GM21367 (cell line): ENCODE data around the gene BCL2.
A peak's percentile ranks its signal among the peaks of the same experiment; 100 is the strongest.

Source experiments
- ATAC-seq: cut with Tn5 transposase; IDR thresholded peaks from one replicate; pipeline ENCODE4 v1.9.1; 2021; ENCODE audit not compliant: unreplicated experiment

BCL2 gene

GRCh38 chr18:63126134-63127069 lies 193.2 kb downstream of the BCL2 start:
- no peak for ATAC-seq

- no peak for ATAC-seq
Measured at GRCh38 chr18:63120620-63121019, 198.9 kb downstream of the BCL2 start.

GRCh38 chr18:63119647-63120046 lies 199.9 kb downstream of the BCL2 start:
- ATAC-seq: no peak

GRCh38 chr18:63113899-63114565 lies 205.5 kb downstream of the BCL2 start:
- ATAC-seq: no peak

GRCh38 chr18:63112706-63113105 lies 206.9 kb downstream of the BCL2 start:
- ATAC-seq: no peak

- peak; percentile 46 for ATAC-seq
Measured at GRCh38 chr18:63111671-63112402, 207.7 kb downstream of the BCL2 start.

- ATAC-seq: no peak
Measured at GRCh38 chr18:63109802-63110201, 209.8 kb downstream of the BCL2 start.

GRCh38 chr18:63109022-63109421 lies 210.5 kb downstream of the BCL2 start:
- ATAC-seq: no peak

GRCh38 chr18:63107931-63108330 lies 211.6 kb downstream of the BCL2 start:
- ATAC-seq: no peak

- ATAC-seq: no peak
Measured at GRCh38 chr18:63107171-63107845, 212.3 kb downstream of the BCL2 start.

- ATAC-seq: peak; percentile 20
Measured at GRCh38 chr18:63106727-63107126, 212.8 kb downstream of the BCL2 start.

GRCh38 chr18:63105636-63106316 lies 213.8 kb downstream of the BCL2 start:
- peak; percentile 65 for ATAC-seq

- ATAC-seq: no peak
Measured at GRCh38 chr18:63104868-63105267, 214.7 kb downstream of the BCL2 start.

GRCh38 chr18:63102941-63103744 lies 216.4 kb downstream of the BCL2 start:
- no peak for ATAC-seq

- ATAC-seq: no peak
Measured at GRCh38 chr18:63100630-63101055, 218.9 kb downstream of the BCL2 start.

- ATAC-seq: peak; percentile 52
Measured at GRCh38 chr18:63099848-63100629, 219.5 kb downstream of the BCL2 start.

- no peak for ATAC-seq
Measured at GRCh38 chr18:63099091-63099840, 220.3 kb downstream of the BCL2 start.
